KMS-11 (cell line): ENCODE measurements around the gene ZNHIT2.
A peak's percentile ranks its signal among the peaks of the same experiment; 100 is the strongest.

Source experiments
- H2AFZ ChIP-seq: fragments of 200-600 bp; sonication (generic); 2 replicates; pipeline ENCODE4 v1.6.1; 2016; ENCODE audit warnings: antibody characterized with exemption, mixed run types, low read depth
- H3K27ac ChIP-seq: fragments of 200-600 bp; sonication (generic); 2 replicates; pipeline ENCODE4 v1.6.1; 2016; ENCODE audit warnings: mild to moderate bottlenecking, mixed run types
- H3K27me3 ChIP-seq: fragments of 200-600 bp; sonication (generic); 2 replicates; pipeline ENCODE4 v1.6.1; 2017; ENCODE audit warnings: mild to moderate bottlenecking, low read depth, mixed run types, moderate library complexity; ENCODE audit not compliant: insufficient read depth
- H3K36me3 ChIP-seq: fragments of 200-600 bp; sonication (generic); 2 replicates; pipeline ENCODE4 v1.6.1; 2017; ENCODE audit warnings: mild to moderate bottlenecking, mixed run types; ENCODE audit not compliant: insufficient read depth
- H3K4me1 ChIP-seq: fragments of 200-600 bp; sonication (generic); 2 replicates; pipeline ENCODE4 v1.6.1; 2016; ENCODE audit warnings: mild to moderate bottlenecking, low read depth, mixed run types; ENCODE audit not compliant: poor library complexity, severe bottlenecking
- H3K4me2 ChIP-seq: fragments of 200-600 bp; sonication (generic); 2 replicates; pipeline ENCODE4 v1.7.0; 2016; ENCODE audit warnings: mild to moderate bottlenecking, mixed run types
- H3K4me3 ChIP-seq: fragments of 200-600 bp; sonication (generic); IDR thresholded peaks from 2 replicates; pipeline ENCODE4 v1.6.1; 2017; ENCODE audit warnings: low read depth, low read length, mixed read lengths; ENCODE audit not compliant: insufficient read depth
- H3K79me2 ChIP-seq: fragments of 200-600 bp; sonication (generic); 2 replicates; pipeline ENCODE4 v1.6.1; 2016; ENCODE audit warnings: low read depth, mixed run types; ENCODE audit not compliant: insufficient read depth
- H3K9ac ChIP-seq: fragments of 200-600 bp; sonication (generic); 2 replicates; pipeline ENCODE4 v1.6.1; 2016; ENCODE audit warnings: mild to moderate bottlenecking, mixed run types
- H4K20me1 ChIP-seq: fragments of 200-600 bp; sonication (generic); 2 replicates; pipeline ENCODE4 v1.6.1; 2016; ENCODE audit warnings: mild to moderate bottlenecking, mixed run types; ENCODE audit not compliant: insufficient read depth
- TF ChIP-seq, protein P1 (sequence below): fragments of 200-600 bp; sonication (generic); conservative IDR thresholded peaks from 2 replicates; pipeline ENCODE4 v1.6.1; 2017; ENCODE audit warnings: low read depth, mild to moderate bottlenecking, antibody characterized with exemption, low read length, moderate library complexity, mixed read lengths

Gene ZNHIT2

DNA sequence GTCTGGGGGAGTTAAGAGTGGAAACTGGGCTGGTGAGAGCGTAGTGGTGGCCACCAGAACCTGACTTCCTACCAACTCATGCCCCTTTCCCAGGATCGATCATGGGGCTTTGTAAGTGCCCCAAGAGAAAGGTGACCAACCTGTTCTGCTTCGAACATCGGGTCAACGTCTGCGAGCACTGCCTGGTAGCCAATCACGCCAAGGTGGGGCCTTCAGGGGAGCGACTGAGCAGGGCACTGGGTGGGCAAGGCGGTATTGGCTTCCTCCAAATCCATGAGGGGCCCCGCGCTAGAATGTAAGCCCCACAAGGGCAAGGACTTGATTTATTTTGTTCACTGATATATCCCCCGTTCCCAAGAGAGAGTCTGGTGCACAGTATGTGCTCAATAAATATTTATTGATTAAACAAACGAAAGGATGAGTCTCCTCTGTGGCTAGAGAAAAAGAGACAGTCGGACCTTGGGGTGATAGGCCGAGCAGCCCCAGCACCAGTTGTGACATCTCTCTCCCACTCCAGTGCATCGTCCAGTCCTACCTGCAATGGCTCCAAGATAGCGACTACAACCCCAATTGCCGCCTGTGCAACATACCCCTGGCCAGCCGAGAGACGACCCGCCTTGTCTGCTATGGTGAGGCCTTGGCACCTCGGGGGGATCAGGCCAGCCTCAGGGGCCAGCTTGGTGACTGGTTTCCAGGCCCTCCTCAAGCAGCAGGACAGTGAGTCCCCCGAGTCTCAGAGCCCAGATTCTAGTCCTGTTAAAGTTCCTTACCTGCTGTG lies 32.7 kb downstream of the ZNHIT2 start:
- no peaks in the 10 kb centered on the region for H3K27me3 ChIP-seq
- H3K4me2 ChIP-seq: peak overlapping the region; percentile 87
- peak overlapping the region; percentile 86 for H3K9ac ChIP-seq
- no peak overlapping the region; the same call in 1 of the 2 replicates for H3K27ac ChIP-seq
- no peak overlapping the region for H3K4me3 ChIP-seq
- no peaks in the 10 kb centered on the region for H4K20me1 ChIP-seq
- peaks cover 79% of the 10 kb centered on the region for H3K4me1 ChIP-seq
- no peaks in the 10 kb centered on the region for H3K36me3 ChIP-seq
- no peak overlapping the region for H2AFZ ChIP-seq
- TF ChIP-seq, protein P1, sequence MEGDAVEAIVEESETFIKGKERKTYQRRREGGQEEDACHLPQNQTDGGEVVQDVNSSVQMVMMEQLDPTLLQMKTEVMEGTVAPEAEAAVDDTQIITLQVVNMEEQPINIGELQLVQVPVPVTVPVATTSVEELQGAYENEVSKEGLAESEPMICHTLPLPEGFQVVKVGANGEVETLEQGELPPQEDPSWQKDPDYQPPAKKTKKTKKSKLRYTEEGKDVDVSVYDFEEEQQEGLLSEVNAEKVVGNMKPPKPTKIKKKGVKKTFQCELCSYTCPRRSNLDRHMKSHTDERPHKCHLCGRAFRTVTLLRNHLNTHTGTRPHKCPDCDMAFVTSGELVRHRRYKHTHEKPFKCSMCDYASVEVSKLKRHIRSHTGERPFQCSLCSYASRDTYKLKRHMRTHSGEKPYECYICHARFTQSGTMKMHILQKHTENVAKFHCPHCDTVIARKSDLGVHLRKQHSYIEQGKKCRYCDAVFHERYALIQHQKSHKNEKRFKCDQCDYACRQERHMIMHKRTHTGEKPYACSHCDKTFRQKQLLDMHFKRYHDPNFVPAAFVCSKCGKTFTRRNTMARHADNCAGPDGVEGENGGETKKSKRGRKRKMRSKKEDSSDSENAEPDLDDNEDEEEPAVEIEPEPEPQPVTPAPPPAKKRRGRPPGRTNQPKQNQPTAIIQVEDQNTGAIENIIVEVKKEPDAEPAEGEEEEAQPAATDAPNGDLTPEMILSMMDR: no peak
- peaks cover 58% of the 10 kb centered on the region for H3K79me2 ChIP-seq

DNA sequence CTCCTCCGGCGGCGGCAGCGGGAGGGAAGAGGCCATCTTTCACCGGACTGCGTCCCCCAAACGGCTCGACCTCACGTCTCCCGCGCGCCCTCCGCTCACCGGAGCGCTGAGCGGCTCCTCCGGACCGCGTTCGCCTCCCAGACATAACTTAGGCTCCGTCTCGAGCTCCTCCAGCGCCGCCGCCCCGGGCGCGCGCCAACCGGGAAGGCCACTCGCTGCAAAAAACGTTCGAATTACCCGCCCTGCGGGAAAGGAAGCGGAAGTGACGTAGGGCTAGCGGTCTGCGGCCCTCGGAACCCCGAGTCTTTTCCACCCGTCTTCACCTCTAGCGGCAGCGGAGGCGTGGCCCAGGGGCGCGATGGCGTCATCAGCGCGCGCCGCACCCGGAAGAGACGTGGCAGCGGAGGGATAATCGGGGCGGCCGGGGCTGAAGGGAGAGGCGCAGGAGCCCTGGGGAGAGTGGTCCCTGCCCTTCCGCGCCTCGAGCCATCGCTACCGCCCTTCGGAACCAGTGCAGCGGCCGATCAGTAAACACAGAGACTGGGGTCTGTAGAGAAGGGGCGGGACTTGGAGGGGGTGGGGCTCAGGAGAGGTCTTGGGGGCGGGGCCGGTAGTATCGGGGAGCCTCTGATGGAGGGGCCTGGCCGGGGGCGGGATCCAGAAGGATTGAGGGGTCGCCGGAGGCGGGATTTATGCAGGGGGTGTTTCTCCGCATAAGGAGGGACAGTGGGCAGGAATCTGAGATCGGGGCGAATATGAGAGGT lies 33.5 kb downstream of the ZNHIT2 start, which contains the start of the genes CDCA5 and ZFPL1:
Gene CDCA5 (minus strand): TSS at position 207 of the 764 bp plus-strand sequence. CDS start 62 bp downstream, at position 145.
Gene ZFPL1 (plus strand): TSS at position 389 of the 764 bp plus-strand sequence. CDS start 477 bp downstream, outside the sequence.
- Histone ChIP-seq H3K36me3 (0 out of 2 replicates have a peak, but pooled peaks cover 3% of the 10 kb centered on the region), H3K79me2 (peaks cover 66% of the 10 kb centered on the region)
- TF ChIP-seq, protein P1: no peak

DNA sequence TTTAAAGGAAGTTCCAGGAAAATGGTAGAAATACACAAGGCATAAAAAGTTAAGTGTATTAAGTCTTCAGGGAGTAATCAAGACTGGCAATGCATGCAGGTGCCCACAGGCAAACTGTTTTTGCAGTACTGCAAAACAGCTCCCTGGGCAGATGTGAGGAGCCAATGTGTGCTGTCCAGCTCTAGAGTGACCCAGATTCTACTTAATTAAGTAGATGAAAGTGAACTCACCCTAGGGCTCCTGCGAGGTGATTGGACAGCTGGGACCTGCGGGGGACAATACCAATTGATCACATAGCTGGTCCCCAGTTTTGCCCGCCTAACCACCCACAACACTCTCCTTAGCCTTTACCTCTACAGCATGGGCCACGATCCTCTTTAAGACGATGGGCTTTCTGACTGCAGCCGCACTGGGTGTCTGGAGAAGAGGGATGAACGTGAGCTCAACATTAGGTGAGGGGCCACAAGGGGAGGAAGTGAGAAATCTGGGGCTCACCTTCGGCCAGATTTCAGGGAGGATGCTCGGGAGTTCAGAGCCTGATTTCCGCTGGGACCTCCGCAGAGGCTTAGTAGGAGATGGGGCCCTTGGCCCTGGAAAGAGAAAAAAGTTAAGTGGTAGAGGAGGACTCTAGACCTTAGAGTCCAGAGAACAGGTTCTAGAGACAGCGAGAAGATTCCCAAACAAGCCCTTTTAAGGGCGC lies 34.2 kb downstream of the ZNHIT2 start:
- H3K4me2 ChIP-seq: peak overlapping the region; percentile 100
- H2AFZ ChIP-seq: peak overlapping the region; percentile 31; the same call in 1 of the 2 replicates
- H4K20me1 ChIP-seq: no peaks in the 10 kb centered on the region
- peak overlapping the region; percentile 86 for H3K9ac ChIP-seq
- peaks cover 73% of the 10 kb centered on the region for H3K79me2 ChIP-seq
- peak overlapping the region; percentile 59 for H3K4me3 ChIP-seq
- 0 out of 2 replicates have a peak, but pooled peaks cover 3% of the 10 kb centered on the region for H3K36me3 ChIP-seq
- TF ChIP-seq, protein P1: no peak
- no peaks in the 10 kb centered on the region for H3K27me3 ChIP-seq
- peaks cover 79% of the 10 kb centered on the region for H3K4me1 ChIP-seq
- peak overlapping the region; percentile 74 for H3K27ac ChIP-seq

More for the DNA sequence above, 33.5 kb downstream of the ZNHIT2 start, which contains the start of the genes CDCA5 and ZFPL1:
- H3K4me2 ChIP-seq: peak within 1 kb of the TSS; percentile 100
- peak within 1 kb of the TSS; percentile 74 for H3K27ac ChIP-seq
- H3K27me3 ChIP-seq: no peaks in the 10 kb centered on the region
- H3K4me1 ChIP-seq: peaks cover 79% of the 10 kb centered on the region
- peak within 1 kb of the TSS; percentile 86 for H3K9ac ChIP-seq
- peak within 1 kb of the TSS; percentile 31; the same call in 1 of the 2 replicates for H2AFZ ChIP-seq
- peak within 1 kb of the TSS; percentile 59 for H3K4me3 ChIP-seq
- no peaks in the 10 kb centered on the region for H4K20me1 ChIP-seq

DNA sequence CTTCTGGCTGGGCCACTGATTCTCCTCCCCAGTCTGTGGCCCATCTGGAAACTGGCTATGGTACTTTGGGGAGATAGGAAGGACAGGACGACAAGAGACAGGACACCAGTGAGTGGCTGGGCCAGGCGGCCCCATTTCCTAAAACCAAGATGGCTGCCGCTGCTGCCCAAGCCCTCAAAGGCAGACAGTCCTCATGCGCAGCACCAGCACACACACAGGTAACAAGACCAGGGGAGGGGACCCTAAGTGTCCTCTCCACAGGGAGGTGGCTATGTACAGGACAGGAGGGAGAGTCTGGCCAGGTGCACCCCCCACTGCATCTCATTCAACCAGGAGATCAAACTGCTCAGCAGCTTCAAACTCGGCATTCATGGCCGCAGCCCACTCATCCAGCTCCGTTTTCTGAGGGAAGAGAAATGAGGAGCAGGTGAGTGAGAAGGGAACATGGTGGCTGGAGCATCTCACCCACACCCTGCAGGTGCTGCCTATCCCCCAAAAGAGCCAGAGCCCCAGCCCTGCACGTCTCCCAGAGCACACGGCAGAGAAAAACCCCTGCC lies 38.6 kb downstream of the ZNHIT2 start:
- Histone ChIP-seq H3K27me3 (no peaks in the 10 kb centered on the region), H3K4me3 (no peak overlapping the region), H3K9ac (no peak overlapping the region; the same call in 1 of the 2 replicates), H3K4me1 (peaks cover 63% of the 10 kb centered on the region), H3K79me2 (peaks cover 78% of the 10 kb centered on the region), H2AFZ (no peak overlapping the region), H3K4me2 (peak overlapping the region; percentile 47), H4K20me1 (no peaks in the 10 kb centered on the region), H3K36me3 (0 out of 2 replicates have a peak, but pooled peaks cover 3% of the 10 kb centered on the region), H3K27ac (peak overlapping the region; percentile 60)
- TF ChIP-seq, protein P1: no peak
